Right cardiac atrium (tissue), 5 donors: Measurements from ENCODE around the gene CD82. TPM values are rescaled to one million over a fixed set of nuclear protein-coding genes. Genes with fewer than 3 reads are reported as not detected.

Experiments
- ATAC-seq, 2 donors: fragments of 200-7000 bp; cut with Tn5 transposase; one replicate each; pipeline versions ENCODE4 v1.8.0 to v1.9.1; 2020; ENCODE audit warnings: moderate library complexity in 2 of 2, mild to moderate bottlenecking in 1 of 2
- DNase-seq, 3 donors: peaks; one replicate each; pipeline ENCODE4 v3.0.0-alpha.2; 2020
- H3K27ac ChIP-seq: one replicate; pipeline ENCODE4 v1.5.1; 2013; ENCODE audit warnings: mild to moderate bottlenecking, low read length, control low read depth, moderate library complexity
- H3K27me3 ChIP-seq: one replicate; pipeline ENCODE4 v1.6.1; 2013; ENCODE audit not compliant: control insufficient read depth, insufficient read depth
- H3K4me1 ChIP-seq: one replicate; pipeline ENCODE4 v1.6.1; 2013; ENCODE audit warnings: low read length; ENCODE audit not compliant: control insufficient read depth, insufficient read depth
- H3K4me3 ChIP-seq: one replicate; pipeline ENCODE4 v1.5.1; 2013; ENCODE audit warnings: low read length, control low read depth
- H3K9me3 ChIP-seq: one replicate; pipeline ENCODE4 v1.6.1; 2013; ENCODE audit warnings: low read length; ENCODE audit not compliant: control insufficient read depth
- WGBS: extraction: QIAGEN DNeasy Blood & Tissue Kit; methylation state at CpG from one replicate; pipeline ENCODE4 v1.1.7; 2013; 5-methylcytosine and 5-hydroxymethylcytosine counted together
- intact Hi-C, 4 donors: fragments of 100-400 bp; cut with DNase I; formaldehyde crosslinking; loops; one replicate each; pipeline versions ENCODE4 v1.11.0 to v1.14.0; 2022 to 2023
- polyA plus RNA-seq: library from polyadenylated mRNA; stranded (reverse); fragments of 200-250 nt; gene quantifications from one replicate; pipeline ENCODE4 v1.2.3, GENCODE V29; 2013
- total RNA-seq, 4 donors: library from RNA; stranded (reverse); fragmentation: NEBNext Ultra II Directional; extraction: Animal tissue kit (Norgen Biotek cat#: 25700); gene quantifications; one replicate each; pipeline ENCODE4 v1.2.1, GENCODE V29; 2021
- donor health status: healthy with polysubstance abuse.
- donor health status: DM: no; HTN: yes; CAD: no.
- donor health status: DM: no; HTN: no; CAD: no.
- donor health status: DM: no; HTN: yes; CAD: no; lungs with severe emphysema.
- donor health status: DM: yes; HTN: yes; CAD: no.

CD82 gene
- total and polyA plus RNA-seq, 5 donors, result 16.7 to 33.6 (median 24.7) TPM

DNA sequence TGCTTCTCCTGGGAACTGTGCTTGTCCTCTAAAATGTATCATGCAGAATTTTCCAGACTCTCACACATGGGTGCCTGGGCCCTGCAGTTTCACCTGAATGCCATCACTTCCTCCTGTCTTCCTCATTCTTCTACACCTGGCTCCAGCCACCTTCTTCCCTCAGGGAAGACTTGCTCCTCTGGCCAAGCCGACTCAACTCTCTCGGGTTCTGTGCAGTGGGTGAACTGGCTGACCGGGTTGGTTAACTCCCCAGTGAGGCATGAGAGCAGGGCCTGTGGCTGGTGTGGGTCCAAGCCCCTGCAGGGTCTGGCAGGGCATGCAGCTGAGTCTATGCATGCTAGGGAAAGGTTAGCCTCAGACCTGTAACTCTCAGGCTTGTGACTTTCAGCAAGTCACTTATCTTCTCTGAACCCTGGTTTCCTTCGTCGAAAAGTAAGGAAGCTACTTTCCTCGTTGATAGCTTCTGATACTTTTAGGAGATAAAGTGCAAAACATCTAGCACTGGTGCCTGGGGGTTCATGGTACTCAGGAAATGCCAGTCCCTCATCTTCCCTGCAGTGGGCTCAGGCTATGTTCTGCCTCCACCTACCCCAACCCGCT is 11.9 kb downstream of the CD82 start:
- intact Hi-C loops, result no loop called here
- 78% methylated on average over 7 of the region's 7 CpGs for WGBS
- H3K27me3 ChIP-seq, result no peaks in the 10 kb centered on the region
- no peaks in the 10 kb centered on the region for H3K9me3 ChIP-seq
- no peak overlapping the region for H3K4me3 ChIP-seq
- no peaks in the 10 kb centered on the region for H3K4me1 ChIP-seq
- no peak overlapping the region for H3K27ac ChIP-seq
- DNase-seq, result peak in 1 of 3 donors; percentile 35
- no peak for ATAC-seq

DNA sequence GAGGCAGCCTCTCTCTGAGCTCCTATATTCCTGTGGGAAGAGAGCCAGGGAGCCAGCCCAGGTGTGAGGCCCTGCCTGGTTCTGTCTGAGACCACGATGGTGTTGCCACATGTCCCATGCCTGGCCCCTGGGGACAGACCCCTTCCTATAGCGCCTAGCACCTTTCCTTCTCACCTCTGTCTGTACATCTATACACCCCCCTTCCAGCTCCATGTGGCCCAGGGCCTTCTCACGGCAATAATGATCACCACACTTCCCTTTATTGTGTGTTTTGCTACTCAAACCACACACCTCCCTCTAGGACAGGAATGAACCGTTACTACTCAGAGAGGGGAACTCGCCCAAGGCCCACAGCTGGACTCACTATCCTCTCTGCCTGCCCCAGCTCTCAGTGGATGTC is 12.8 kb downstream of the CD82 start:
- 75% methylated on average over 5 of the region's 5 CpGs for WGBS
- ATAC-seq (no peak), DNase-seq (peak in 2 of 3 donors; percentile 9 to 41)
- intact Hi-C loops, result no loop called here
- no peaks in the 10 kb centered on the region for H3K9me3 ChIP-seq
- no peaks in the 10 kb centered on the region for H3K4me1 ChIP-seq
- H3K27ac ChIP-seq, result no peak overlapping the region
- no peaks in the 10 kb centered on the region for H3K27me3 ChIP-seq
- H3K4me3 ChIP-seq, result no peak overlapping the region

DNA sequence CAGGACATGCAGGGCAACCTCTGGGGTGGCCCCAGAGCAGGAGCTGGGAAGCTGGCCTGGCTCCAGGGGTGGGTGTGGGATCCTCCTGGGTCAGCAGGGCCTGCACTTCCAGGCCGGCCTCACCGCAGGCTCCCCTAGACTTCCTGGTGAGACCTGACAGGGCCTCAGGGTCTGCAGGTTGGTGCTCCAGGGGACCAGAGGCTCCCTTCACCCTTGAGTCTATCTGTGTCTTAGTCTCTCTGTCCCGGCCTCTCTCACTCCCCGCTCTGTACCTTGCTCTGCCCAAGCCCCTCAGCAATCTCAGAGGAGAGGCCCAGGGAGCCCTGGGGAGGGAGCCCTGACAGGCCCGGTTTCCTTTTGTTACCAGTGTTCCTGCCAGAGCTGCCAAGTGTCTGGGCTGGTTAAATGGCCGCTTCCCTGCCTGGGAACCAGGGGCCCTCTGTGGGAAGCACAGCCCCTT is 13.9 kb downstream of the CD82 start:
- ATAC-seq (peak; percentile 21 to 45), DNase-seq (peak; percentile 37 to 67 (median 67))
- Histone ChIP-seq H3K9me3 (no peaks in the 10 kb centered on the region), H3K4me1 (no peaks in the 10 kb centered on the region), H3K27me3 (no peaks in the 10 kb centered on the region), H3K27ac (no peak overlapping the region), H3K4me3 (no peak overlapping the region)
- intact Hi-C loops, result no loop called here
- 53% methylated on average over 6 of the region's 6 CpGs for WGBS

DNA sequence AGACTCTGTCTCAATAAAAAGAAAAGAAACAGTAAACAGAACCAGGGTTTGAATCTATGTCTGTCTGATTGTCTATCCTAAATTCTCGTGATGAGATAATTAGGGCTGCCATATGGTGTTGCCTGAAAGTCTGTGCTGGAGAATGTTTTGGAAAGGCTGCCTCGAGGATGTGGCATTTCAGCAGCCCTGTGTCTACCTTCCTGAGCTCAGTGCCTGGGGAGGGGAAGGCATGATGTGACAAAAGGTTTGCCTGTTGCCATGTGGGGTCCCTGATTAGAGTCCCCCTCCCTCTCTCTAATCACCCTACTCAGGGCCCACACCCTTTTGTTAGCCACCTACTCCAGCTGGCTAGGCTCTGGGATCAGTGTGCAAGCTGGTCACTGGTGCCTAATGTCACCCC is 15.2 kb downstream of the CD82 start:
- Histone ChIP-seq H3K4me3 (no peak overlapping the region), H3K4me1 (no peaks in the 10 kb centered on the region), H3K27me3 (no peaks in the 10 kb centered on the region), H3K9me3 (no peaks in the 10 kb centered on the region), H3K27ac (no peak overlapping the region)
- ATAC-seq, result no peak
- DNase-seq, result no peak
- 84% methylated on average over 2 of the region's 2 CpGs for WGBS
- intact Hi-C loops, result no loop called here

DNA sequence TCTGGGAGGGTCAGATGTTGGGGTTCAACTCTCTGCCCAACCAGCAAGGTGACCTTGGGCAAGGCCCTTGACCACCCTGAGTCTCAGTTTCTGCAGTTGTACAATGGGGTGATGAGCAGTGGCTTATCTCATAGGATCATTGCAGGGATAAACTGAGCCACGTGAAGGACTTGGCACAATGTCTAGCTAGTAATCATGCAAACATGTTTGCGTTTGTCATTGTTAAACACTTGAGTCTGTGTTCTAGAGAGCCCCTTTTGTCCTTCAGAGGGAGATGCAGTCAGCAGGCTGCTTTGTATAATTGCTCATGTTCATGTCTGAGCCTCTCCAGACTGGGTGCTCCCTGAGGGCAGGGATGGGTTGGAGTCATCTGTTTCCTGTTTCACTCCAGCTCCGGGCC is 15.8 kb downstream of the CD82 start:
- Histone ChIP-seq H3K9me3 (no peaks in the 10 kb centered on the region), H3K4me3 (no peak overlapping the region), H3K27ac (no peak overlapping the region), H3K27me3 (no peaks in the 10 kb centered on the region), H3K4me1 (no peaks in the 10 kb centered on the region)
- intact Hi-C loops, result no loop called here
- WGBS, result 81% methylated on average over 3 of the region's 3 CpGs
- ATAC-seq (no peak), DNase-seq (no peak)

DNA sequence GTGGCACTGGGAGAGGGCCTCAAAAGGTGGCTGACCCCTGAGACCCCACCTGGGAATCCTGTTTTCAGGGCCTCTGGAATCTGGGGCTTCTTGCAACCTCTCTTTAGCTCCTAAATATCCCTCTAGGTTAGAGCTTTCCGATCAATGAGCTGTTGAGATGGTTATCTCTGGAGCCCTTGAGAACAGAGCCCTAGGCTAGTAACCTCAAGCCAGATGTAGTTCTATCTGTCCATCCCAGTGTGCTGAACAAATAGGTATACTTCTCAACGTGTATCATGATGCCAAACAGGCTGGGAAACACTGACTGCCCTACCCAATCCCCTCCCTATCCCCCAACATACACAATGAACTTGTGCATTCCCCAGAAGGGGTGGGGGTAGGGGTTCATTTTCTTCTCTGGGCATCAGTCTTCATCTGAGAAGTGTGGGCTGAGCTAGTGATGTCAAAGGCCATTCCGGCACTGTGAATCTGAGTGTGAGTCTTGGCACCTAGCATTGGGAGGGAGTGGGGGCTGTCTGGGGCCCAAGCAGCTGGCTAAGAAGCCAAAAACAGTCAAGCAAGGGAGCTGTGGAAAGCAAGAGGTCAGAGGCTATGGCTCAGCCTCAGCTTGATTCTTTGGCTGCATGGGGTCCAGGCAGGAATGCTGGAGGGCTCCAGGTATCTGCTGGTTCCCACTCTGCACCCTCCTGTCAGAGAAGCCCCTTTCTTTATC is 17.3 kb downstream of the CD82 start:
- H3K4me1 ChIP-seq, result no peaks in the 10 kb centered on the region
- no peaks in the 10 kb centered on the region for H3K27me3 ChIP-seq
- no peaks in the 10 kb centered on the region for H3K9me3 ChIP-seq
- H3K27ac ChIP-seq, result no peak overlapping the region
- H3K4me3 ChIP-seq, result no peak overlapping the region
- DNase-seq (peak in 1 of 3 donors; percentile 3), ATAC-seq (no peak)
- 73% methylated on average over 3 of the region's 3 CpGs for WGBS
- intact Hi-C loops, result no loop called here

DNA sequence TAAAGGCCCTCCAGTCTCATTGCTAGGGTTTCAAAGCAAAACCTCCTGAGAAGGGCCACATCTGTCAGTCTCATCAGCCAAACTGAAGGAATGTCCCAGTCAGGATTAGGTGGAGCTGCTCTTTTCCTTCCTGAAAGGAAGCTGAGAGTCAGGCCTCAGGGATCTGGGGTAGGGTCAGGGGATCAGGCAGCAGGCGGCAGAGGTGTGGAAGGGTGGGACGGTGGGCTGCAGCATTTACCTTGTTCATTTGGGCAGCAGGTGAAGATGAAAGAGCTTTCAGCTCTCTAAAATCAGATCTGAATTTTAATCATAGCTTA is 17.8 kb downstream of the CD82 start:
- intact Hi-C loops, result no loop called here
- no peak overlapping the region for H3K4me3 ChIP-seq
- DNase-seq (peak in 1 of 3 donors; percentile 3), ATAC-seq (no peak)
- no peaks in the 10 kb centered on the region for H3K9me3 ChIP-seq
- no peak overlapping the region for H3K27ac ChIP-seq
- no peaks in the 10 kb centered on the region for H3K4me1 ChIP-seq
- H3K27me3 ChIP-seq, result no peaks in the 10 kb centered on the region
- WGBS, result 89% methylated on average over 2 of the region's 2 CpGs

DNA sequence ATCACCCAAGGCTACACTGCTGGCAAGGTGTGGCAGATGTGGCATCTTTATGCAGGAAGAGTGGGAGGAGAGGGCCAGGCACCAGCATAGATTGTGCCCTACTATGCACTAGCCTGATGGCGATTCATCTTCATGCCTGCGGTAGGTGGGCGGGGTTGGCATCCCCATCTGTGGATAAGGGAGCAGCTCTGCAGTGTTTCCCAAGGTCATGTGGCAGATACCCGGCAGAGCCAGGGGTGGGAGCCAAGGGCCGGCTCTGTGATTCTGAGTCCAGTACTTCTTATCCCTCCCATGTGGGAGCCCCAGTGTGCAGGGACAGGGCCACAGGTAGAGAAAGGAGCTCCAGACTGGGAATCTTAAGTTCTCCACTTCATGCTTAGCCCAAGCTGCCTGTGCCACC is 20.0 kb downstream of the CD82 start:
- DNase-seq, result peak in 1 of 3 donors; percentile 51
- ATAC-seq, result no peak
- no peaks in the 10 kb centered on the region for H3K9me3 ChIP-seq
- H3K4me1 ChIP-seq, result no peaks in the 10 kb centered on the region
- no peaks in the 10 kb centered on the region for H3K27me3 ChIP-seq
- H3K4me3 ChIP-seq, result no peak overlapping the region
- WGBS, result 73% methylated on average over 5 of the region's 5 CpGs
- intact Hi-C loops, result no loop called here
- H3K27ac ChIP-seq, result no peak overlapping the region

DNA sequence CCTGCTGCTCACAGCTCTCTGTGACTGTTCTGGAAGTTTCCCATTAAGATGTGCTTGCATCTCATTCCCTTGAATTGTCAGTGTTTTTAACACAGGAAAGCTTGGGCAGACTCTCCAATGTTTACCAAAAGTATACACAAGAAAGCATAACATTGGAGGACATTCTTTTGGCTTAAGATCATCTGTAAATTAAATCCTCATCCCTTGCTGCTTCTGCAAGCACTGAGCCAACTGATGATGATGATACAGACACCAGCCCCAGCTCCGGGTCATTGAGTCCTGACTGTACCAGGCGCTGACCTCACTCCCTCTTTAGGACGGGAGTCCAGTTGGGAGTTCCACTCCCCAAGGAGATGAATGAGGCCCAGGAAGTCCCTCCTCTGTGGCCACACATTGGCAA is 23.8 kb downstream of the CD82 start:
- DNase-seq (no peak), ATAC-seq (no peak)
- WGBS, result 83% methylated on average over 3 of the region's 3 CpGs
- Histone ChIP-seq H3K27ac (no peak overlapping the region), H3K4me3 (no peak overlapping the region), H3K9me3 (no peaks in the 10 kb centered on the region), H3K4me1 (no peaks in the 10 kb centered on the region), H3K27me3 (no peaks in the 10 kb centered on the region)
- intact Hi-C loops, result no loop called here

DNA sequence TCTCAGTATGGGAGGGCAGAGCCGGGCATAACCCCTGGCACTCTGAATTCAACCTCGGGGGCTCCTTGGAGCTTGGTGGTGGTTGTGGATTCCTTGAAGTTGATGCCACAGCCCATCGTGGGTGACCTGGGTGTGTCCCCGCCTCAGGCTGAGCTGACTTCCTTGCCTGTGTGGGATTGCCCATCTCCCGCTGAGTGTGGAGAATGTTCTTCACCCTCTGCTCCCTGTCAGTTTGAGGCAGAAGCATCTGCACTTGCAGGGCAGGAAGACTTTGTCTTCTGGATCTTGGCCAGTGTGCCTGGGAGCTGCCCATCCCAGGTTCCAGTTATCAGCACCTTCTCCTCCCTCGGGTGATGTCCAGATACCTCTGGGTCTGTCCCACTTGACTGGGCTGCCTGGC is 25.3 kb downstream of the CD82 start:
- peaks cover 2% of the 10 kb centered on the region for H3K4me1 ChIP-seq
- DNase-seq (peak in 1 of 3 donors; percentile 41), ATAC-seq (no peak)
- intact Hi-C loops, result no loop called here
- H3K4me3 ChIP-seq, result no peak overlapping the region
- H3K9me3 ChIP-seq, result no peaks in the 10 kb centered on the region
- 65% methylated on average over 6 of the region's 6 CpGs for WGBS
- H3K27ac ChIP-seq, result no peak overlapping the region
- no peaks in the 10 kb centered on the region for H3K27me3 ChIP-seq

DNA sequence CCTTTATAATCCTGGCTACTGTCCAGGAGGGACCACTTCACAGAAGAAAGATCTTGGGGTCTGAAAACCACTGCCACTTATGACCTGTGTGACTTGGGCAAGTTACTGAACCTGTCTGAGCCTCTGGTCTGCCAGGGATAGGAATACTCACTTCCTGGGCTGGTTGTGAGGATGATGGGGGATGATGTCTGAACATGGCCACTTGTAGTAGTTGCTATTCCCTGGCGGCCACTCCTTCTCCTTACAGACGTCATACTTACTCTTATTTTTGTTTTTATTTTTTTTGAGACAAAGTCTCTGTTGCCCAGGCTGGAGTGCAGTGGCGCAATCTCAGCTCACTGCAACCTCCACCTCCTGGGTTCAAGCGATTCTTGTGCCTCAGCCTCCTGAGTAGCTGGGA is 26.1 kb downstream of the CD82 start:
- 83% methylated on average over 4 of the region's 4 CpGs for WGBS
- intact Hi-C loops, result no loop called here
- DNase-seq (peak in 1 of 3 donors; percentile 34), ATAC-seq (peak in 1 of 2 donors; percentile 16)
- H3K4me1 ChIP-seq, result peaks cover 10% of the 10 kb centered on the region
- peak overlapping the region; percentile 32 for H3K27ac ChIP-seq
- no peaks in the 10 kb centered on the region for H3K9me3 ChIP-seq
- no peaks in the 10 kb centered on the region for H3K27me3 ChIP-seq
- H3K4me3 ChIP-seq, result no peak overlapping the region
